H1 (cell line): ENCODE measurements around the gene DPP8.

Source experiments
- POLR2A ChIP-seq, 2 experiments: IDR thresholded peaks; 1 replicate in 1 of 2; 2 replicates in 1 of 2; pipeline ENCODE4 v1.6.1; 2011; ENCODE audit warnings: low read depth in 2 of 2, low read length in 2 of 2, mild to moderate bottlenecking in 2 of 2; ENCODE audit errors: control extremely low read depth in 1 of 2
- SIN3A ChIP-seq, 2 experiments: IDR thresholded peaks in 1 of 2; conservative IDR thresholded peaks in 1 of 2; 2 replicates each; pipeline ENCODE4 v1.6.1; 2011 to 2012; ENCODE audit warnings: low read length in 2 of 2, improper control_type of control experiment in 1 of 2, low read depth in 1 of 2, mild to moderate bottlenecking in 1 of 2

DNA sequence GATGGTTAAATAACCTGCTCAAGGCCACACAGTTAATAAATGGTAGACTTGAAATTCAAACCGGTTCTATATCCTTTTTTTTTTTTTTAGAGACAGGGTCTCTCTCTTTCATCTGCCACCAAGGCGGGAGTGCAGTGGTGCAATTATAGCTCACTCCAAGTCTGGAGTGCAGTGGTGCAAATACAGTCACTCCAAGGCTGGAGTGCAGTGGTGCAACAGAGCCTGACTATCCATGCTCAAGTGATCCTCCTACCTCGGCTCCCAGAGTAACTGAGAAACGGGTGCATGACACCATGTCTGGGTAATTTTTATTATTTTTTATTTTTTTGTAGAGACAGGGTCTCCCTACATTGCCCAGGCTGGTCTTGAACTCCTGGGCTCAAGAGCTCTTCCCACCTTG, 23.4 kb downstream of the DPP8 start:
- TF ChIP-seq POLR2A (IDR thresholded peaks at IDR 0.05; ENCODE audit: control extremely low read depth in 1 of 2, low read depth in 2 of 2, low read length in 2 of 2) (no peak), SIN3A (conservative IDR thresholded peaks at IDR 0.05 in 1 of 2, IDR thresholded peaks at IDR 0.05 in 1 of 2; ENCODE audit: low read depth in 1 of 2, low read length in 2 of 2) (no peak)
